Mucosa of rectum (tissue), 2 donors: ENCODE results near the gene ARMC3.
"Not testable (repeated sequence)": the region's sequence is repeated elsewhere in the genome, so short reads cannot be mapped to it uniquely, and the experiment has no call there.

Source experiments
- H3K27ac ChIP-seq, 2 donors: one replicate each; pipeline ENCODE4 v1.7.0; 2013; ENCODE audit warnings: inconsistent platforms in 2 of 2, low read depth in 2 of 2, low read length in 2 of 2
- H3K27me3 ChIP-seq, 2 donors: one replicate each; pipeline ENCODE4 v1.7.0; 2013; ENCODE audit warnings: low read length in 2 of 2; ENCODE audit not compliant: control insufficient read depth in 2 of 2, insufficient read depth in 2 of 2
- H3K36me3 ChIP-seq, 2 donors: one replicate each; pipeline ENCODE4 v1.7.0; 2013; ENCODE audit warnings: low read length in 2 of 2; ENCODE audit not compliant: control insufficient read depth in 2 of 2, insufficient read depth in 2 of 2
- H3K4me1 ChIP-seq, 2 donors: one replicate each; pipeline ENCODE4 v1.7.0; 2013; ENCODE audit warnings: low read length in 2 of 2, mild to moderate bottlenecking in 1 of 2; ENCODE audit not compliant: control insufficient read depth in 2 of 2, insufficient read depth in 2 of 2
- H3K4me3 ChIP-seq, 2 donors: one replicate each; pipeline ENCODE4 v1.7.0; 2013; ENCODE audit warnings: low read length in 2 of 2
- H3K9ac ChIP-seq, 2 donors: one replicate each; pipeline ENCODE4 v1.7.0; 2013; ENCODE audit warnings: low read length in 2 of 2, low read depth in 1 of 2, mild to moderate bottlenecking in 1 of 2
- H3K9me3 ChIP-seq, 2 donors: one replicate each; pipeline ENCODE4 v1.7.0; 2013; ENCODE audit warnings: low read length in 2 of 2; ENCODE audit not compliant: control insufficient read depth in 2 of 2
- donor health status: healthy.
- donor health status: Normal muscosa, but diverticular disease.

Gene ARMC3

GRCh38 chr10:22927661-22928403 lies at the start of gene ARMC3:
ARMC3 (plus strand) TSS chr10:22928053; CDS start chr10:22931997, 3,944 bp downstream.
- no peak within 1 kb of the TSS for H3K27ac ChIP-seq

GRCh38 chr10:22891797-22892196 lies 36.1 kb upstream of the ARMC3 start:
- Histone ChIP-seq H3K27ac (no peak overlapping the region), H3K4me1 (no peaks in the 10 kb centered on the region), H3K4me3 (no peak overlapping the region), H3K9me3 (no peaks in the 10 kb centered on the region), H3K9ac (no peak overlapping the region), H3K36me3 (no peaks in the 10 kb centered on the region), H3K27me3 (no peaks in the 10 kb centered on the region)

More at GRCh38 chr10:22927661-22928403, at the start of gene ARMC3:
- peak within 1 kb of the TSS; percentile 50 to 59 for H3K4me3 ChIP-seq
- no peaks in the 10 kb centered on the region for H3K9me3 ChIP-seq
- H3K36me3 ChIP-seq = no peaks in the 10 kb centered on the region
- no peaks in the 10 kb centered on the region for H3K27me3 ChIP-seq
- peak within 1 kb of the TSS in 1 of 2 donors; percentile 33 for H3K9ac ChIP-seq
- H3K4me1 ChIP-seq = no peaks in the 10 kb centered on the region

- Histone ChIP-seq H3K9ac (no peak overlapping the region), H3K4me3 (no peak overlapping the region), H3K36me3 (no peaks in the 10 kb centered on the region), H3K27ac (no peak overlapping the region), H3K4me1 (no peaks in the 10 kb centered on the region), H3K9me3 (no peaks in the 10 kb centered on the region), H3K27me3 (no peaks in the 10 kb centered on the region)
Observed at GRCh38 chr10:22893781-22894180, 34.1 kb upstream of the ARMC3 start.

DNA sequence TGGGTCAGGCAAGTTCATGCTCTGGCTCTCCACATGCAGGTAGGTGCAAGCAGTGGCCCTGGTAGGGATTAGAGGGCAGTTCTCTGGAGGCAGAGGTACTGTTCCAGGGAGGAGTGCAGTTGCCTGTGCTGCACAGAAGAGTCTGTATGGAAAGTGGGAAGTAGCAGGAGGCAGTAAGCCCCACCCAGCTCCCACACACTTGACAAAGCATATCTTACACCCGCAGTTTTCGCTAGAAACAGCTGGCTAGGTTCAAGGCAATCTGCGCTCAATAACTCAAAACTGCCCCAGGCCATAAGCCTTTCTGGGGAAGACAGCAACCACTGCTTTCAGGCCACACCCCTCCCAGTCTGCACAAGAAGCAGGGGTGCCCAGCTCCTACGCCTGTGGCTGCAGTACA lies 33.1 kb upstream of the ARMC3 start:
- no peak overlapping the region for H3K9ac ChIP-seq
- no peaks in the 10 kb centered on the region for H3K36me3 ChIP-seq
- no peak overlapping the region for H3K27ac ChIP-seq

DNA sequence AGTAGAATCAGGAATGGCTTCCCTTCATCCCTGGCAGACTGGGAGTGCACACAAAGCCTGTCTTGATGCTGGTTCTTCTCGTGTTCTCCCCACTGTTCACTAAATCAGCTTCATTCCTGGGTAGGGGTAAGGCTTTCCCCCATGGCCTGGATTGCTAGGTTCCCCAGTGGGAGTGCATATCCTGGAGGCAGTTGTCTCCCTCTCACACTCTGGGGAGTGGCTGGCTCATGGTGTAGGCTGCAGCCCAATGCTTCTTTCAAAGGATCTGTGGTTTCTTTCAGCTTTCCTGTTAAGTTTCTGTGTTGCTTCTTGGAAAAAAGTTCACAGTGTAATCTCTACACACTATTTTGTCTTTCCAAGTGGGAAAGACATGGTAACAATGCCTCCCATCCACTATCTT lies 32.6 kb upstream of the ARMC3 start:
- Histone ChIP-seq H3K36me3 (no peaks in the 10 kb centered on the region), H3K4me3 (no peak overlapping the region), H3K27ac (no peak overlapping the region), H3K27me3 (no peaks in the 10 kb centered on the region), H3K9ac (no peak overlapping the region), H3K4me1 (no peaks in the 10 kb centered on the region), H3K9me3 (no peaks in the 10 kb centered on the region)

More for the DNA sequence above, 33.1 kb upstream of the ARMC3 start:
- H3K4me3 ChIP-seq = no peak overlapping the region
- H3K4me1 ChIP-seq = no peaks in the 10 kb centered on the region
- H3K27me3 ChIP-seq = no peaks in the 10 kb centered on the region
- H3K9me3 ChIP-seq = no peaks in the 10 kb centered on the region

GRCh38 chr10:22897371-22897770 lies 30.5 kb upstream of the ARMC3 start:
- Histone ChIP-seq H3K36me3 (no peaks in the 10 kb centered on the region), H3K9me3 (no peaks in the 10 kb centered on the region), H3K4me3 (no peak overlapping the region), H3K9ac (no peak overlapping the region), H3K27ac (no peak overlapping the region), H3K4me1 (no peaks in the 10 kb centered on the region), H3K27me3 (no peaks in the 10 kb centered on the region)

DNA sequence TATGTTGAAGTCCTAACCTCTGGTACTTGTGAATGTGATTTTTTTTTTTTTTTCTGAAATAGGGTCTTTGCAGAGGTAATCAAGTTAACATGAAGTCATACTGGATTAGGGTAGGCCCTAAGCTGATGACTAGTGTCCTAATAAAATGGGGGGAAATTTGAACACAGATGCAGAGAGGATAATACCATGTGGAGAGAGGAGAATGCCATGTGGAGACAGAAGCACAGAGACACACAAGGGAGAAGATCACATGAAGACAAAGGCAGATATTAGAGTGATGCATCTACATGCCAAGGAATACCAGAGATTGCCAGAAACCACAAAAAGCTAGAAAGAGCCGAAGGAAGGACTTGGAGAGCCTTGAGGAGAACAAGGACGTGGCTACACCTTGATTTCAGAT lies 28.5 kb upstream of the ARMC3 start:
- H3K4me1 ChIP-seq = no peaks in the 10 kb centered on the region
- H3K27ac ChIP-seq = no peak overlapping the region
- no peaks in the 10 kb centered on the region for H3K27me3 ChIP-seq
- H3K36me3 ChIP-seq = no peaks in the 10 kb centered on the region
- no peaks in the 10 kb centered on the region for H3K9me3 ChIP-seq
- no peak overlapping the region for H3K4me3 ChIP-seq
- no peak overlapping the region for H3K9ac ChIP-seq

DNA sequence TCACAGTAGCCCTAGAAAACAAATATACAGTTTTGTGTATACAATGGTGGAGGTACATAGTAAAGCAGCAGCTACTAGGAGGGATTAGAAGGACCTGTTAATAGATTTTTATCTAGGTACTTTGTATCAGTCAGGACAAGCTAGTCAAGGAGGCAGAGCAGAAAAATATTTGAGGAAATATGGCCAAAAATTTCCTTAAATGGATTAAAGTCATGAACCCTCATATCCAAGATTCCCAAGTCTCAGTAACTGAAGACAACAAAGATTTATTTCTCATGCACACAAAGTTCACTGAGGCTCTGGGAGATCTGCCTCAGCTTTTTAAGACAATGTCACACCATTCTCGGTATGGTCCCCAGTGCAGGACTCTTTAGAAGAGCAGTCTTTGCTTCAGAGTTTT lies 28.1 kb upstream of the ARMC3 start:
- Histone ChIP-seq H3K36me3 (no peaks in the 10 kb centered on the region), H3K27ac (no peak overlapping the region), H3K9ac (no peak overlapping the region), H3K4me3 (no peak overlapping the region), H3K9me3 (no peaks in the 10 kb centered on the region), H3K27me3 (no peaks in the 10 kb centered on the region), H3K4me1 (no peaks in the 10 kb centered on the region)

DNA sequence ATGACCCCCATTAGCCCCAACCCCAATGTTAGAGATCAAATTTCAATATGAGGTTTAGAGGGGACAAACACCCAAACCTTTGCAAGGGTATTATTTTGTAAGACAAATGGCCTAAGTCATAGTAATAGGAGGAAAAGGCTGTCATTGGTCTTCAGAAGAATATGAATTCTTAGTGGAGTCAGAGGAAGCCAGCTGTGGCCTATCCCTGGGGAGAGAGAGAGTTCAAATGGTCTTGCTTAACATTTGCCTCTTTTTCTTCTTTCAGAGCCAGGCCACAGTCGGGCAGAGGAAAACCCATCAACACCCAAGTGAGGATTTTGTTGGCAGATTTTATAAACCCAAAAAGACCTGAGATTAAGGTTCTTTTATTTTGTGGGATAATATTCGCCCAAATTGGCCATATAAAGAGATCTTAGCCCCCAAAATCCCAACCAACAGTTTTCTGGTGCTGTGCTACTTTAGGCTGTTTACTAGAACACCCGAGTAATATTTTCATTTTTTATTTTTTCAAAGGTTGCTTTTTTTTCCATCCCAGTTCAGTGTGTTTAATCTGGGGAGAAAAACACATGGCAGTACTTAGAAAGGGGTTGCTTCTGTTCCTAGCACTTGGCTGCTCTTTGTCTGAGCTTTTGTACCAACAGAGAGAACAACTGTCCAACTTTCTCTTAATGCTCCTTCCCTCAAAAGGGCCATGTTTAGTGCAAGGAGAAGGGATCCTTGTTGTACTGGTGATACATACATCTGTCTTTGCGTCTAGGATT lies 26.8 kb upstream of the ARMC3 start:
- Histone ChIP-seq H3K27ac (no peak overlapping the region), H3K36me3 (no peaks in the 10 kb centered on the region), H3K4me3 (no peak overlapping the region), H3K4me1 (no peaks in the 10 kb centered on the region), H3K9me3 (no peaks in the 10 kb centered on the region), H3K9ac (no peak overlapping the region), H3K27me3 (no peaks in the 10 kb centered on the region)

- H3K36me3 ChIP-seq, H3K4me3 ChIP-seq, H3K4me1 ChIP-seq, H3K27ac ChIP-seq, H3K27me3 ChIP-seq, H3K9me3 ChIP-seq, H3K9ac ChIP-seq: not testable (repeated sequence)
Observed at GRCh38 chr10:22902147-22902546, 25.7 kb upstream of the ARMC3 start.
